Loucy (cell line): ENCODE measurements around the gene BARX2.

ENCODE experiments used
- H2AFZ ChIP-seq: fragments of 200-600 bp; sonication (generic); 2 replicates; pipeline ENCODE4 v1.6.0; 2016; ENCODE audit warnings: antibody characterized with exemption, mild to moderate bottlenecking, low read length, moderate library complexity
- H3F3A ChIP-seq: fragments of 200-600 bp; 2 replicates; pipeline ENCODE4 v1.6.0; 2016; ENCODE audit warnings: antibody characterized with exemption, low read depth, mild to moderate bottlenecking
- H3K27me3 ChIP-seq: fragments of 200-600 bp; sonication (generic); 2 replicates; pipeline ENCODE4 v1.6.1; 2014; ENCODE audit warnings: low read length, mild to moderate bottlenecking; ENCODE audit not compliant: insufficient read depth, poor library complexity, severe bottlenecking
- H3K36me3 ChIP-seq: fragments of 200-600 bp; sonication (generic); 2 replicates; pipeline ENCODE4 v1.6.1; 2016; ENCODE audit warnings: low read length; ENCODE audit not compliant: insufficient read depth
- H3K4me1 ChIP-seq: fragments of 200-600 bp; sonication (generic); 2 replicates; pipeline ENCODE4 v1.5.1; 2014; ENCODE audit warnings: low read length, mild to moderate bottlenecking; ENCODE audit not compliant: insufficient read depth, poor library complexity, severe bottlenecking
- H3K4me2 ChIP-seq: fragments of 200-600 bp; sonication (generic); 2 replicates; pipeline ENCODE4 v1.6.0; 2014; ENCODE audit warnings: antibody characterized with exemption, low read length, low read depth, mild to moderate bottlenecking; ENCODE audit not compliant: poor library complexity, severe bottlenecking
- H3K4me3 ChIP-seq: fragments of 200-600 bp; sonication (generic); 2 replicates; pipeline ENCODE4 v1.5.1; 2014; ENCODE audit warnings: low read length, mild to moderate bottlenecking, mixed read lengths; ENCODE audit not compliant: poor library complexity, severe bottlenecking
- H3K79me2 ChIP-seq: fragments of 200-600 bp; sonication (generic); 2 replicates; pipeline ENCODE4 v1.6.1; 2014; ENCODE audit warnings: low read length; ENCODE audit not compliant: insufficient read depth
- H3K9ac ChIP-seq: fragments of 200-600 bp; sonication (generic); 2 replicates; pipeline ENCODE4 v1.6.0; 2014; ENCODE audit warnings: mild to moderate bottlenecking, low read depth, low read length, moderate library complexity; ENCODE audit not compliant: poor library complexity, severe bottlenecking
- H3K9me2 ChIP-seq: fragments of 200-600 bp; sonication (generic); replicated peaks from 2 replicates; pipeline ENCODE4 v1.6.1; 2016; ENCODE audit warnings: low read depth, low read length, mixed read lengths
- H3K9me3 ChIP-seq: fragments of 200-600 bp; sonication (generic); 2 replicates; pipeline ENCODE4 v1.6.1; 2014; ENCODE audit warnings: mild to moderate bottlenecking, antibody characterized with exemption, low read length, low read depth; ENCODE audit not compliant: insufficient read depth
- H4K20me1 ChIP-seq: fragments of 200-600 bp; sonication (generic); 2 replicates; pipeline ENCODE4 v1.6.0; 2014; ENCODE audit warnings: antibody characterized with exemption, low read length, mild to moderate bottlenecking; ENCODE audit not compliant: insufficient read depth, poor library complexity, severe bottlenecking
- CTCF ChIP-seq: fragments of 200-600 bp; sonication (generic); conservative IDR thresholded peaks from 2 replicates; pipeline ENCODE4 v1.5.1; 2014; ENCODE audit warnings: mild to moderate bottlenecking, antibody characterized with exemption, low read length
- EZH2phosphoT487 ChIP-seq: fragments of 200-600 bp; IDR thresholded peaks from 2 replicates; pipeline ENCODE4 v1.6.1; 2018; ENCODE audit warnings: antibody characterized with exemption, mild to moderate bottlenecking, moderate library complexity, borderline replicate concordance

BARX2 gene

GRCh38 chr11:129453293-129453721 is 77.7 kb downstream of the BARX2 start:
- no peaks in the 10 kb centered on the region for H3K4me1 ChIP-seq
- H2AFZ ChIP-seq, result no peak overlapping the region
- no peaks in the 10 kb centered on the region for H3K36me3 ChIP-seq
- no peak overlapping the region for H3K9ac ChIP-seq
- H3K27me3 ChIP-seq, result no peaks in the 10 kb centered on the region
- H3K4me3 ChIP-seq, result no peak overlapping the region
- no peaks in the 10 kb centered on the region for H3K9me3 ChIP-seq
- no peaks in the 10 kb centered on the region for H3F3A ChIP-seq
- no peaks in the 10 kb centered on the region for H3K79me2 ChIP-seq
- H3K9me2 ChIP-seq, result no peaks in the 10 kb centered on the region
- no peak overlapping the region for H3K4me2 ChIP-seq
- TF ChIP-seq EZH2phosphoT487 (no peak), CTCF (no peak)
- no peaks in the 10 kb centered on the region for H4K20me1 ChIP-seq

GRCh38 chr11:129455101-129455500 is 79.5 kb downstream of the BARX2 start:
- TF ChIP-seq CTCF, result no peak
- TF ChIP-seq EZH2phosphoT487, result no peak
- Histone ChIP-seq H3K4me3 (no peak overlapping the region), H3K4me1 (no peaks in the 10 kb centered on the region), H3F3A (no peaks in the 10 kb centered on the region), H4K20me1 (no peaks in the 10 kb centered on the region), H3K36me3 (no peaks in the 10 kb centered on the region), H3K27me3 (no peaks in the 10 kb centered on the region), H3K9me3 (no peaks in the 10 kb centered on the region), H3K4me2 (no peak overlapping the region), H3K9ac (no peak overlapping the region), H2AFZ (no peak overlapping the region), H3K9me2 (no peaks in the 10 kb centered on the region), H3K79me2 (no peaks in the 10 kb centered on the region)

- no peak overlapping the region for H2AFZ ChIP-seq
- H4K20me1 ChIP-seq, result no peaks in the 10 kb centered on the region
- no peak overlapping the region for H3K4me2 ChIP-seq
- no peaks in the 10 kb centered on the region for H3K9me2 ChIP-seq
- H3K4me1 ChIP-seq, result no peaks in the 10 kb centered on the region
- TF ChIP-seq CTCF, result no peak
- no peak for TF ChIP-seq EZH2phosphoT487
- no peaks in the 10 kb centered on the region for H3K27me3 ChIP-seq
- no peaks in the 10 kb centered on the region for H3K9me3 ChIP-seq
- no peaks in the 10 kb centered on the region for H3F3A ChIP-seq
- no peak overlapping the region for H3K9ac ChIP-seq
- H3K4me3 ChIP-seq, result no peak overlapping the region
- H3K36me3 ChIP-seq, result no peaks in the 10 kb centered on the region
- H3K79me2 ChIP-seq, result no peaks in the 10 kb centered on the region
Observed at GRCh38 chr11:129455756-129456655, 80.4 kb downstream of the BARX2 start.
